ENCODE measurements around the gene CTNNA3. TPM values are rescaled to one million over a fixed set of nuclear protein-coding genes. Genes with fewer than 3 reads are reported as not detected.

The CTNNA3 gene
- total and polyA plus RNA-seq, 2 donors from 2014 or later: 0.45 to 0.72 TPM

DNA sequence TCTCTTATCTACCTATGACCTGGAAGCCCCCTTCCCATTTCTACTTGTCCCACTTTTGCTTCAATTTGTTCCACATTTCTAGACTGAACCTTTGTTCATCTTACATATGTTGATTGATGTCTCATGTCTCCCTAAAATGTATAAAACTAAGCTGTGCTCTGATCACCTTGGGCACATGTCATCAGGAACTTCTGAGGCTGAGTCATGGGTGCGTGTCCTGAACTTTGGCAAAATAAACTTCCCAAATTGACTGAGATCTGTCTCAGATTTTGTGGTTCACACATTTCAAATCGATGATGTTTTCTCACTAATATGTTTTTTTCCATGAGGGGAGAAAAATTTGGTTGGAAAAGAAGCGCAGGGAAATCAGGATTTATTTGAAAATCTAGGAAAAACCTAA is 1176.4 kb downstream of the CTNNA3 start:
- Histone ChIP-seq H3K4me1 (ENCODE audit: control insufficient read depth in 2 of 3, insufficient read depth in 2 of 3, low read depth in 1 of 3, low read length in 3 of 3) (no peaks in the 10 kb centered on the region), H3K27me3 (ENCODE audit: control insufficient read depth, insufficient read depth, low read length) (no peaks in the 10 kb centered on the region), H3K9ac (ENCODE audit: low read length in 3 of 3) (no peak overlapping the region), H3K36me3 (ENCODE audit: control insufficient read depth in 2 of 3, insufficient read depth in 3 of 3, low read length in 3 of 3) (no peaks in the 10 kb centered on the region), H3K27ac (ENCODE audit: low read depth in 2 of 2, low read length in 2 of 2) (no peak overlapping the region), H3K4me3 (ENCODE audit: low read length in 3 of 3) (no peak overlapping the region), H3K9me3 (ENCODE audit: control insufficient read depth in 2 of 3, insufficient read depth in 1 of 3, low read length in 3 of 3) (no peaks in the 10 kb centered on the region)
- intact Hi-C loops (cut with DNase I): no loop called here
- no peak for DNase-seq
- TF ChIP-seq, protein P1, sequence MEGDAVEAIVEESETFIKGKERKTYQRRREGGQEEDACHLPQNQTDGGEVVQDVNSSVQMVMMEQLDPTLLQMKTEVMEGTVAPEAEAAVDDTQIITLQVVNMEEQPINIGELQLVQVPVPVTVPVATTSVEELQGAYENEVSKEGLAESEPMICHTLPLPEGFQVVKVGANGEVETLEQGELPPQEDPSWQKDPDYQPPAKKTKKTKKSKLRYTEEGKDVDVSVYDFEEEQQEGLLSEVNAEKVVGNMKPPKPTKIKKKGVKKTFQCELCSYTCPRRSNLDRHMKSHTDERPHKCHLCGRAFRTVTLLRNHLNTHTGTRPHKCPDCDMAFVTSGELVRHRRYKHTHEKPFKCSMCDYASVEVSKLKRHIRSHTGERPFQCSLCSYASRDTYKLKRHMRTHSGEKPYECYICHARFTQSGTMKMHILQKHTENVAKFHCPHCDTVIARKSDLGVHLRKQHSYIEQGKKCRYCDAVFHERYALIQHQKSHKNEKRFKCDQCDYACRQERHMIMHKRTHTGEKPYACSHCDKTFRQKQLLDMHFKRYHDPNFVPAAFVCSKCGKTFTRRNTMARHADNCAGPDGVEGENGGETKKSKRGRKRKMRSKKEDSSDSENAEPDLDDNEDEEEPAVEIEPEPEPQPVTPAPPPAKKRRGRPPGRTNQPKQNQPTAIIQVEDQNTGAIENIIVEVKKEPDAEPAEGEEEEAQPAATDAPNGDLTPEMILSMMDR (IDR thresholded peaks at IDR 0.05; ENCODE audit: borderline replicate concordance, extremely low read depth, insufficient read depth): no peak
- FAIRE-seq: no peak

DNA sequence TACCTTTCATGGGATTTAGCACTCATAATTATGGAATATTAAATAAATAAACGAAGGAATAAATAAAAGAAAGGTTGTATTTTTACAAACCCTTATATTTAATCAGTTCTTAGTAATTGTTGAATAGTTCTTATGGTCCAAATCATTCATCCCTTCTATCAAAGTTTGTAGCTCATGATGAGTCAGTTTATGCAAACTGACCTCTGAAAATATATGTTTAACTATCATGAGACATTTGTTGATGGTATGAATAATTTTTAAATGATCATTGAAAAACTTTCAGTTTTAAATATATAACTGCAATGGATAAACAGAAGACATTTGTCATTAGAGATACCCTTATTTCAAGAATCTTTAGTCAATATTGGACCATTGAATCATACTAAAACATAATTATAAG is 1181.3 kb downstream of the CTNNA3 start:
- Histone ChIP-seq H3K36me3 (ENCODE audit: control insufficient read depth in 2 of 3, insufficient read depth in 3 of 3, low read length in 3 of 3) (no peaks in the 10 kb centered on the region), H3K9ac (ENCODE audit: low read length in 3 of 3) (no peak overlapping the region), H3K4me3 (ENCODE audit: low read length in 3 of 3) (no peak overlapping the region), H3K4me1 (ENCODE audit: control insufficient read depth in 2 of 3, insufficient read depth in 2 of 3, low read depth in 1 of 3, low read length in 3 of 3) (no peaks in the 10 kb centered on the region), H3K27me3 (ENCODE audit: control insufficient read depth, insufficient read depth, low read length) (no peaks in the 10 kb centered on the region), H3K9me3 (ENCODE audit: control insufficient read depth in 2 of 3, insufficient read depth in 1 of 3, low read length in 3 of 3) (no peaks in the 10 kb centered on the region), H3K27ac (ENCODE audit: low read depth in 2 of 2, low read length in 2 of 2) (no peak overlapping the region)
- TF ChIP-seq, protein P1 (IDR thresholded peaks at IDR 0.05; ENCODE audit: borderline replicate concordance, extremely low read depth, insufficient read depth): no peak
- intact Hi-C loops (cut with DNase I): no loop called here
- FAIRE-seq (no peak), DNase-seq (no peak)

DNA sequence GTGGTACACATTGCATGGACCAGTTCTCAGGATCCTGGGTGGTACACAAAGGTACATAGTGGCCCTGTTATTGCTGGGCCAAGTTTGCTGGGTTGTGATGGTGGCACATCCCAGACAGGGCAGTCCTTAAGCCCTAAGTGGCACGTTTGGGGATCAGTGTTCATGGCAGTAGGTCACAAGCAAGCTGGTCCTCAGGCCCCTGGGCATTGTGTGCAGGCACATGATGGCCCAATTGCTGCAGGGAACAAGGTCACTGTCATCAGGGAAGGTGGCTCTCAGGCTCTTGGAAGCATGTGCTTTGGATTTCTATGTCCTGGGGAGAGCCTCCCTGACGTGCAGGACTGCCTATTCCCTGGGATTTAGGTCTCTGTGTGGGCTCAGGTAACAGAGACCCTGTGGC is 1182.5 kb downstream of the CTNNA3 start:
- no peaks in the 10 kb centered on the region for H3K27me3 ChIP-seq (ENCODE audit: control insufficient read depth, insufficient read depth, low read length)
- H3K9me3 ChIP-seq (ENCODE audit: control insufficient read depth in 2 of 3, insufficient read depth in 1 of 3, low read length in 3 of 3): no peaks in the 10 kb centered on the region
- FAIRE-seq (no peak), DNase-seq (no peak)
- H3K4me3 ChIP-seq (ENCODE audit: low read length in 3 of 3): no peak overlapping the region
- H3K36me3 ChIP-seq (ENCODE audit: control insufficient read depth in 2 of 3, insufficient read depth in 3 of 3, low read length in 3 of 3): no peaks in the 10 kb centered on the region
- H3K27ac ChIP-seq (ENCODE audit: low read depth in 2 of 2, low read length in 2 of 2): no peak overlapping the region
- TF ChIP-seq, protein P1 (IDR thresholded peaks at IDR 0.05; ENCODE audit: borderline replicate concordance, extremely low read depth, insufficient read depth): no peak
- H3K4me1 ChIP-seq (ENCODE audit: control insufficient read depth in 2 of 3, insufficient read depth in 2 of 3, low read depth in 1 of 3, low read length in 3 of 3): no peaks in the 10 kb centered on the region
- H3K9ac ChIP-seq (ENCODE audit: low read length in 3 of 3): no peak overlapping the region
- intact Hi-C loops (cut with DNase I): no loop called here

DNA sequence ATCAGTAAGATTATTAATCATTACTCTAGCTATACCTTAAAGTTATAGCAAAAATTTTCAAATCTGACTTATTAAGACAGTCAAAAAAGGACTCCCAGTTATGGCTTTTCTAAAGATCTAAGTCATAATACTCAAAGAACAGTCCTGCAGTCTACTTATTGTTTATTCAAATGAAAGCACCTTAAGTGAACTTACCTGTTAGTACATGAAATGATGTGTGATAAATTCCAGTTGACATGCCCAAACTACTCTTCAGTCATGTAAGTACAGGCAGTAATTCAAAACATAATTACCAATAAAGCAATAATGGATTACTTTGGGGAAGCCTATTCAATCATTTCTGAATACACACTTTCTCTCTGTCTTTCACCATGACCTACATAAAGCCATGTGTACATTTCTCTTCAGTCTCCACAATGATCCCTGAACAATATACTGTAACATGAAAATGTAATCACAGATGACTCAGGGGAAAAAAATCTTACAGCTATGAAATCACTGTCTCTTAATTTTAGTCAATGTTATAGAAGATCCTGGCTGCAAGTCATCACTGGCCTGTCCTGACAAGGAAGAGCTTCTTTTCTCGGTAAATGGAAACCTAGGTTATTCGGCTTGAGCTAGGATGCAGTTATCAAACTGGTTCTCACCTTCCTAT is 1190.9 kb downstream of the CTNNA3 start:
- Histone ChIP-seq H3K4me1 (ENCODE audit: control insufficient read depth in 2 of 3, insufficient read depth in 2 of 3, low read depth in 1 of 3, low read length in 3 of 3) (no peaks in the 10 kb centered on the region), H3K36me3 (ENCODE audit: control insufficient read depth in 2 of 3, insufficient read depth in 3 of 3, low read length in 3 of 3) (no peaks in the 10 kb centered on the region), H3K9ac (ENCODE audit: low read length in 3 of 3) (no peak overlapping the region), H3K9me3 (ENCODE audit: control insufficient read depth in 2 of 3, insufficient read depth in 1 of 3, low read length in 3 of 3) (no peaks in the 10 kb centered on the region), H3K4me3 (ENCODE audit: low read length in 3 of 3) (no peak overlapping the region), H3K27ac (ENCODE audit: low read depth in 2 of 2, low read length in 2 of 2) (no peak overlapping the region), H3K27me3 (ENCODE audit: control insufficient read depth, insufficient read depth, low read length) (no peaks in the 10 kb centered on the region)
- TF ChIP-seq, protein P1 (IDR thresholded peaks at IDR 0.05; ENCODE audit: borderline replicate concordance, extremely low read depth, insufficient read depth): no peak
- DNase-seq: no peak
- no peak for FAIRE-seq
- intact Hi-C loops (cut with DNase I): no loop called here

Data from kidney (tissue), 14 donors.